Brain microvascular endothelial cell (primary cell): Measurements from ENCODE around the gene CA14.

Experiments
- DNase-seq: peaks from one replicate; pipeline ENCODE4 v3.0.0-alpha.2; 2020
- H3K27ac ChIP-seq: fragments of 250-450 bp; sonication (Bioruptor Pico); 2 replicates; pipeline ENCODE4 v1.5.1; 2020; ENCODE audit warnings: mild to moderate bottlenecking, moderate library complexity
- H3K27me3 ChIP-seq: fragments of 250-450 bp; sonication (Bioruptor Pico); replicated peaks from 2 replicates; pipeline ENCODE4 v1.5.1; 2020; ENCODE audit warnings: mild to moderate bottlenecking
- H3K36me3 ChIP-seq: fragments of 250-450 bp; sonication (Bioruptor Pico); replicated peaks from 2 replicates; pipeline ENCODE4 v1.5.1; 2020; ENCODE audit warnings: mild to moderate bottlenecking
- H3K4me3 ChIP-seq: 2 replicates; pipeline ENCODE4 v1.5.1; 2011; ENCODE audit warnings: low read depth, mild to moderate bottlenecking, control low read depth, low read length, moderate library complexity
- CTCF ChIP-seq: IDR thresholded peaks from 2 replicates; pipeline ENCODE4 v1.5.1; 2011; ENCODE audit warnings: low read depth, mild to moderate bottlenecking, moderate library complexity, low read length, control low read depth, inconsistent platforms; ENCODE audit errors: missing control alignments
- in situ Hi-C: cut with HindIII; loops from 2 replicates; pipeline ENCODE4 v1.10.0; 2017; ENCODE audit warnings: low sequenced_read_pairs, low pct_ligation_motif_present

Gene CA14

DNA sequence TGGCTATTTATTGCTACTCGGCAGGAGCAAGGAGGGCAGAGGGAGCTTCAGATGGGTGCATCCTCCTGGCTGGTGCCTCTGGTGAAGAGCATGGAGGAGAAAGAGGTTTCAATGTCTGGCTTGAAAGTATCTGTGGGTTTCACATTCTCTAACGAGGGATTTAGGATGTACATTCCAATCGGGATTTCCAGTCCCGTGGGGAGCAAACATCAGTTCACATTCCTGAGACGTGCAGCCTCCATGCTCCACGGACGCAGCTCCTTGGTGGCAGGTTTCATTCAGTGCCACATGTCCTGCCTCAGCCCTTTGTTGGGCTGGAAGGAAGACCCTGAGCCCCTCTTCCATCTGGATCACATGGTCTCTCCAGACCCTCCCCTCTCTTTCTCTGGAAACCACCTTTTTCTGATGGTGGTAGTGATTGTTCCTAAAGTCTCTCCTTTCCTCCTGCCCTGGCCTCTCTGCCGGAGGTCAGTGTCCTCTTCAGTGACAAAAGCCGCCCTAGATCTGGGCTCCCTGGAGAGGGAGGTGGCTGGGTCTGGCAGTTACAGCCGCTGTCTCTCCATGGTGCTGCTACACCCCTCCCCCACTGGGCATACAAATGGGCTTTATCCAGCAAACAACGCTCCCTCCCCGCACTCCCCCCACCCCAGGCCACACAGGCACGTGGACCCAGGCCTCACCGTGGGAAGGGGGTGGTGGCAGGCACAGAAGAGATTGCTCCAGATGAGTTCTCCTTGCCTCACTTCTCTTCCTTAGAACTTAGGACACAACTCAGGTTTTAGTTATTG lies 826 bp upstream of the CA14 start:
- Histone ChIP-seq H3K36me3 (no peaks in the 10 kb centered on the region), H3K27me3 (no peaks in the 10 kb centered on the region), H3K4me3 (peak overlapping the region; percentile 5), H3K27ac (no peak overlapping the region)
- no peak for DNase-seq
- in situ Hi-C loops = no loop called here
- TF ChIP-seq CTCF = no peak

DNA sequence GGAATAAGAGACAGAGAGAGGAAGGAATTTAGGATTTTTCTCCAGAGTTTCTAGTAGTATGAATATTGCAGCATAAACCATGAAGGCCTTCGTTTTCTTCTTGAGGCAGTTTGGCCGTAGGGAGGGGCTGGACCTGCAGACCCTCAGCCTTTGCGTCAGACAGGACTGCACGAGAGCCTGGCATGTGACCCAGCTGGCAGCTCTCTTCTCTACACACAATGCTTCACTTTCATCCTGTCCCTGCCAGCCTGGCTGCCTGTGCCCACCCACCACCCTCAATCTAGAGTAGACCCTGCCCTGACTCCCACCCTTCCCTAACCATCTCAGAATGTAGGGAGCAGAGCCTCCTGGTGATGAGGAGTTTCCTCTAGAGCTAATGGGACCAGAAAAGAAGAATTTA lies 1.6 kb downstream of the CA14 start:
- Histone ChIP-seq H3K4me3 (no peak overlapping the region), H3K27me3 (no peaks in the 10 kb centered on the region), H3K27ac (no peak overlapping the region), H3K36me3 (no peaks in the 10 kb centered on the region)
- no peak for DNase-seq
- TF ChIP-seq CTCF = no peak
- in situ Hi-C loops = no loop called here

DNA sequence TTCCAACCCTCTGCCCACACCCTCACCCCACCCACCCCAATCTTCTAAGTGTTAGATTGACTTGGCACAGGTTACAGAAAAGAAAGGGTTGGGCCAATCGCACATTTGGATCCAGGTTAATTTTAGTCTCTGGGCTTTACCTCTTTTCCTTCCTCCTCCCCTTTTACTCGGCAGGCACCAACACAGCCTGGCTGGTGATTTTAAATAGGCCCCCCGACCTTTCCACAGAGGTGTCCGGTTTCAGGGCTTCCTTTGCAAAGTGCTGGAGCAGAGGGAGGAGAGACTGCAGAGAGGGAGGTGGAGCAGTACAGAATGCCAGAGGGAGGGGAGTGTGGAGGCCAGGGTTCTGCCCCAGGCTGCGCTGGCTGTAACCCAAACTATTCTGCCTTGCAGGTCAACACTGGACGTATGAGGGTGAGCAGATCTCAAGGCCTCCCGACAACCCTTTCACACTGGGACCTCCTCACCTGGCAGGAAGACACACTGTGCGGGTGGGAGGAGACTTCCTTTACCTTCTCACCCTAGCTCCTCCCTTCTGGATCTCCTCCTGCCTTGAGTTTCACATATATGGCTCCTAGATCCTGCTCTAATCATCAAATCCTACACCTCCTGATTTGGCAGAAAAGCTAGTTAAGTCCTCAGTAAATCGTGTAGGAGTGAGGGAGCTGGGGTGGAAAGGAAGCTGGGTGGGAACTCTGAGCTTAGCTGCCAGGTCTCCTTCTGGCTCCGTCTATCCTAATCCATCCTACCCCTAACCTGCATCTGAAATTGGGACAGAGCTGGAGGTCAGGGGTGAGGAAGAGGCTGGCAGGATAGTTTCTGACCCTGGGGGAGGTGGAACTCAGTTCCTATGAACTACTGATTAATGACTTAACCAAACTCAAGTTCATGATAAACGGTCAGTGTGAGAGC lies 2.4 kb downstream of the CA14 start:
- Histone ChIP-seq H3K27me3 (no peaks in the 10 kb centered on the region), H3K27ac (no peak overlapping the region), H3K36me3 (peaks cover 6% of the 10 kb centered on the region), H3K4me3 (no peak overlapping the region)
- in situ Hi-C loops = no loop called here
- DNase-seq = no peak
- TF ChIP-seq CTCF = no peak

- Histone ChIP-seq H3K27me3 (no peaks in the 10 kb centered on the region), H3K4me3 (no peak overlapping the region), H3K27ac (no peak overlapping the region), H3K36me3 (peaks cover 14% of the 10 kb centered on the region)
- TF ChIP-seq CTCF = no peak
- in situ Hi-C loops = no loop called here
- no peak for DNase-seq
Measured at GRCh38 chr1:150261367-150261766, 3.8 kb downstream of the CA14 start.

DNA sequence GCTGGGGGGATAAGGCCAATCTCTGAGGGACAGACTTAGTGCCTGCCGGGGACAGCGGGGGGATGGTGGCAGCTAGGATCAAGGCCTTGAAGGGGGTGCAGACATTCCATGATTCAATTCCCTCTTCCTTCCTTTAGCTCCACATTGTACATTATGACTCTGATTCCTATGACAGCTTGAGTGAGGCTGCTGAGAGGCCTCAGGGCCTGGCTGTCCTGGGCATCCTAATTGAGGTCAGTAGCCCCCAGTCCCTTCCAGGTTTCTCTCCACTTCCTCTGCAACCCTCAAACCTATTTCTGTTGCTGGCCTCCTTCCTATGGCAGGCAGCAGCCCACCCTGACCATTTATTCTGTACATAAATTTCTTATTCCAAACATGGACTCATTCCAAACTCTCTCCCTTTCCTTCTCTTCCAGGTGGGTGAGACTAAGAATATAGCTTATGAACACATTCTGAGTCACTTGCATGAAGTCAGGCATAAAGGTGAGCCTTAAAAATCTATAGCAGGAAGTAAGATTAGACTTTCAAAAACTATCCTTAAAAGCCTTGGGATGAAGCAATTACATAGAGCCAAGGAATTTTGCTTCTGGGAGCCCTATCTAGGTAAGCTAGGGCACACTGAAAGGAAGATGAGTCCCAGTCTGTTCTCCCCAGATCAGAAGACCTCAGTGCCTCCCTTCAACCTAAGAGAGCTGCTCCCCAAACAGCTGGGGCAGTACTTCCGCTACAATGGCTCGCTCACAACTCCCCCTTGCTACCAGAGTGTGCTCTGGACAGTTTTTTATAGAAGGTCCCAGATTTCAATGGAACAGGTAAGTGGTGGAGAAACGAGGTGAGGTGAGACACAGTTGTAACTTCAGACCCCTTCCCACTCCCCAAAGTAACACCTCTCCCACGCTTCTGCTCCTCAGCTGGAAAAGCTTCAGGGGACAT lies 5.1 kb downstream of the CA14 start:
- no peak for DNase-seq
- Histone ChIP-seq H3K36me3 (peaks cover 20% of the 10 kb centered on the region), H3K27ac (no peak overlapping the region), H3K27me3 (no peaks in the 10 kb centered on the region), H3K4me3 (no peak overlapping the region)
- in situ Hi-C loops = no loop called here
- TF ChIP-seq CTCF = no peak
